ENCODE results near the gene PRSS1. TPM values are rescaled to one million over a fixed set of nuclear protein-coding genes. Genes with fewer than 3 reads are reported as not detected.
"Not testable (repeated sequence)": the region's sequence is repeated elsewhere in the genome, so short reads cannot be mapped to it uniquely, and the experiment has no call there.

Gene PRSS1
- total RNA-seq: 10 to 100 TPM in 1 of 5 donors, 1 to 10 TPM in 1, not detected in 3; 10.0 to 20.4 TPM
- 100 to 1,000 TPM in 2 of 3 donors, 10 to 100 TPM in 1; 61.0 to 233 (median 196) TPM for polyA plus RNA-seq
- long read RNA-seq, donor 1: 0 reads
- long read RNA-seq, donor 2: 0 reads
- long read RNA-seq, donor 3: 0 reads
- long read RNA-seq, donor 4: 0 reads
- long read RNA-seq, donor 5, transcript PRSS1-201 (5 exons, 800 nt): major isoform, 7 of 8 reads
- long read RNA-seq, donor 5, partial matches to known transcripts: 0 of 8 reads
- long read RNA-seq, donor 5, other reads (novel, unspliced or antisense): 0 of 8 reads
- long read RNA-seq, donor 6, partial matches to known transcripts: 0 of 1 reads
- long read RNA-seq, donor 6, other reads (novel, unspliced or antisense): 0 of 1 reads
- long read RNA-seq, donor 7: 0 reads
- long read RNA-seq, donor 8, transcript PRSS1-201 (5 exons, 800 nt): major isoform, 9 of 10 reads
- long read RNA-seq, donor 8, partial matches to known transcripts: 0 of 10 reads
- long read RNA-seq, donor 8, other reads (novel, unspliced or antisense): 0 of 10 reads
- long read RNA-seq, donor 9, partial matches to known transcripts: 0 of 1 reads
- long read RNA-seq, donor 9, other reads (novel, unspliced or antisense): 0 of 1 reads
- long read RNA-seq, donor 10: 0 reads

DNA sequence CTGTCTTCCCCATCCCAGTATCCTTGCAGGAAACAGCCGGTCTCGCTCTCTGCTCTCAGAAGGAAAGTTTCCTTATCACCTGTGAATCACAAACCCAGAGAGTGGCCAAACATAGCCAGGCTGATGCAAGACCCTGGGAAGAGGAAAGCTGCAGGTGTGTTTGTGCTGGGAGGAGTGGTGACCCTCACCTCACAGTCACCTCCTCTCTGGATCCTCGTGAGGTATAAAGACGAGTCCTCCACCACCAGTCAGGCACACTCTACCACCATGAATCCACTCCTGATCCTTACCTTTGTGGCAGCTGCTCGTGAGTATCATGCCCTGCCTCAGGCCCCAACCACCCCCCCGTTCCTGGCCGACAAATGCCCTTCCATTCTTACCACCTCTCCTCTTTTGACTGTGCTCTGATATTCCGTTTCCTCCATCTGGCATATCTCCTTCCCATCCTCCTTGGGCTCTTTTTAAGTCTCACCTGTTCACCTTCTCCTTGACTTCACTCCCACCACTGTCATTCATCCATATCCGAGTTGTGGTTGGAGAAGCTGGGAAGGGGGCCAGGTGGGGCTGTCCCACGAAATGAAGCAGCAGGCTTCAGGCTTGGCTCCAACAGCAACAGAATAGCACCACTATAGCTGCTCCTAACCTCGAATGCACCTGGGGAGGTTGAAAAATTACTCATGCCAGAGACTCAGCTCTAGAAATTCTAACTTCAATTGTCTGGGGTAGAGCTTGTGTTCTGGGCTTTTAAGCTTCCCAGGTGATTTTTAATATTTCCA is at the start of gene PRSS1:
PRSS1 (plus strand) TSS at position 255 of the 776 bp plus-strand sequence; CDS start at position 268, 13 bp downstream.
- no peaks in the 10 kb centered on the region for H3K27me3 ChIP-seq
- TF ChIP-seq, protein P1, sequence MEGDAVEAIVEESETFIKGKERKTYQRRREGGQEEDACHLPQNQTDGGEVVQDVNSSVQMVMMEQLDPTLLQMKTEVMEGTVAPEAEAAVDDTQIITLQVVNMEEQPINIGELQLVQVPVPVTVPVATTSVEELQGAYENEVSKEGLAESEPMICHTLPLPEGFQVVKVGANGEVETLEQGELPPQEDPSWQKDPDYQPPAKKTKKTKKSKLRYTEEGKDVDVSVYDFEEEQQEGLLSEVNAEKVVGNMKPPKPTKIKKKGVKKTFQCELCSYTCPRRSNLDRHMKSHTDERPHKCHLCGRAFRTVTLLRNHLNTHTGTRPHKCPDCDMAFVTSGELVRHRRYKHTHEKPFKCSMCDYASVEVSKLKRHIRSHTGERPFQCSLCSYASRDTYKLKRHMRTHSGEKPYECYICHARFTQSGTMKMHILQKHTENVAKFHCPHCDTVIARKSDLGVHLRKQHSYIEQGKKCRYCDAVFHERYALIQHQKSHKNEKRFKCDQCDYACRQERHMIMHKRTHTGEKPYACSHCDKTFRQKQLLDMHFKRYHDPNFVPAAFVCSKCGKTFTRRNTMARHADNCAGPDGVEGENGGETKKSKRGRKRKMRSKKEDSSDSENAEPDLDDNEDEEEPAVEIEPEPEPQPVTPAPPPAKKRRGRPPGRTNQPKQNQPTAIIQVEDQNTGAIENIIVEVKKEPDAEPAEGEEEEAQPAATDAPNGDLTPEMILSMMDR (IDR thresholded peaks at IDR 0.05): no peak
- TF ChIP-seq POLR2AphosphoS5 (IDR thresholded peaks at IDR 0.05) (no peak), EP300 (IDR thresholded peaks at IDR 0.05) (no peak), POLR2A (IDR thresholded peaks at IDR 0.05) (no peak)
- intact Hi-C loops (cut with DNase I; ENCODE audit: low total_unique reads): no loop called here
- WGBS, 5 donors: 43 to 66% (median 57%) methylated on average over 11 of the region's 11 CpGs
- no peaks in the 10 kb centered on the region for H3K4me1 ChIP-seq
- peak; percentile 25 to 33 for DNase-seq
- H3K36me3 ChIP-seq: no peaks in the 10 kb centered on the region
- H3K27ac ChIP-seq: no peak within 1 kb of the TSS
- H3K4me3 ChIP-seq: no peak within 1 kb of the TSS
- H3K9me3 ChIP-seq: no peaks in the 10 kb centered on the region

DNA sequence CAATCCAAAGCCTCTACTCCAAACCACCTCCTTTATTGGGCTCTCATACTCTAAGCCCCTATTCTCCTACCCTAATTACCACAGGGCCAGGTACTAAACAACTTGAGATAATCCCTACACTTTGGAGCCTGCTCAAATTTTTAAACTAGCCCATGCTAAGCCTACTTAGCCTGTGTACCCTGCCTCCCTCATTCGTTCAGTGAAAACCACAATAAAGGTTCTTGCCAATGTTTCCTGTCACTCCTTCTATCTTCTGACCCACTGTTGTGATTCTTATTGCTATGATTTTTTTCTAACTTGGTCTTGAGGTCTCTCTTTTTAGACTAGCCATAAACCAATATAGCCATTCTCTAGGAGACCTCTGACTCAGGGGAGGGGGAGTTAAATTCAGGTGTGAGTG is 48.3 kb upstream of the PRSS1 start:
- H3K4me3 ChIP-seq; intact Hi-C loops (cut with DNase I; ENCODE audit: low total_unique reads); H3K4me1 ChIP-seq; H3K27me3 ChIP-seq; H3K9me3 ChIP-seq; DNase-seq; H3K36me3 ChIP-seq; H3K27ac ChIP-seq: not testable (repeated sequence)
- WGBS, 5 donors: 42 to 65% (median 47%) methylated on average over 1 of the region's 1 CpG

DNA sequence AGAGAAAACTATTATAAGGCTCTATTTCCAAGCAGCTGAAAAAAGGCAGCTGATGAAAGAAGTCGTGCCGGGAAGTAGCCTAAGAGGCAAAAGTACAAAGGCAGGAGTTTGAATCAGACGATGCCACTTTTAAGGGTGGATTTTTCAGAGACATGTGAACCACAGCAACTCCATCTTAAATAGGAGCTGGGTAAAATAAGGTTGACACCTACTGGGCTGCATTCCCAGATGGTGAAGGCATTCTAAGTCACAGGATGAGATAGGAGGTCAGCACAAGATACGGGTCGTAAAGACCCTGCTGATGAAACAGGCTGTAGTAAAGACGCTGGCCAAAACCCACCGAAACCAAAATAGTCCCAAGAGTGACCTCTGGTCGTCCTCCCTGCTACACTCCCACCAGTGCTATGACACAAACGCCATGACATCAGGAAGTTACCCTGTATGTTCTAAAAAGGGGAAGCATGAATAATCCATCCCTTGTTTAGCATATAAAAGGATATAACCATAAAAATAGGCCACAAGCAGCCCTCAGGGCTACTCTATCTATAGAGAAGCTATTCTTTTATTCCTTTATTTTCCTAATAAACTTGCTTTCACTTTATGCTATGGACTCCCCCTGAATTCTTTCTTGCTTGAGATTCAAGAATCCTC is 45.5 kb upstream of the PRSS1 start:
- H3K27ac ChIP-seq: no peak overlapping the region
- DNase-seq: no peak
- no peaks in the 10 kb centered on the region for H3K36me3 ChIP-seq
- H3K9me3 ChIP-seq: no peaks in the 10 kb centered on the region
- no peak overlapping the region for H3K4me3 ChIP-seq
- 63 to 86% (median 80%) methylated on average over 9 of the region's 9 CpGs for WGBS, 5 donors
- intact Hi-C loops (cut with DNase I; ENCODE audit: low total_unique reads): no loop called here
- TF ChIP-seq POLR2AphosphoS5 (IDR thresholded peaks at IDR 0.05): no peak
- no peak for TF ChIP-seq POLR2A (IDR thresholded peaks at IDR 0.05)
- TF ChIP-seq, protein P1 (IDR thresholded peaks at IDR 0.05): no peak
- TF ChIP-seq EP300 (IDR thresholded peaks at IDR 0.05): no peak
- no peaks in the 10 kb centered on the region for H3K4me1 ChIP-seq
- H3K27me3 ChIP-seq: no peaks in the 10 kb centered on the region

DNA sequence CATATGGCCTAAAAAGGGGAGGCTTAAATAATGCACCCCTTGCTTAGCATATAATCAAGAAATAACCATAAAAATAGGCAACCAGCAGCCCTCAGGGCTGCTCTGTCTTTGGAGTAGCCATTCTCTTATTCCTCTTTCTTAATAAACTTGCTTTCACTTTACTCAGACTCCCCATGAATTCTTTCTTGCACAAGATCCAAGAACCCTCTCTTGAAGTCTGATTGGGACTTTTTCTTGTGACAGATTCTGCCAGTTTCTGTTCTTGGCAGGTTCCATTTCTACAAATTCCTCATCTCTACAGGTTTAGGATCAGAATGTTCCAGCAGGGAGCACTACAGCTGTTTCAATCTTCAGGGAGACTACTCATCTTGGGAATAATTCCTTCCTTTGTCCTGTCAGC is 40.5 kb upstream of the PRSS1 start:
- H3K4me1 ChIP-seq; intact Hi-C loops (cut with DNase I; ENCODE audit: low total_unique reads); H3K36me3 ChIP-seq; H3K4me3 ChIP-seq; H3K27me3 ChIP-seq; DNase-seq; H3K27ac ChIP-seq; H3K9me3 ChIP-seq: not testable (repeated sequence)

DNA sequence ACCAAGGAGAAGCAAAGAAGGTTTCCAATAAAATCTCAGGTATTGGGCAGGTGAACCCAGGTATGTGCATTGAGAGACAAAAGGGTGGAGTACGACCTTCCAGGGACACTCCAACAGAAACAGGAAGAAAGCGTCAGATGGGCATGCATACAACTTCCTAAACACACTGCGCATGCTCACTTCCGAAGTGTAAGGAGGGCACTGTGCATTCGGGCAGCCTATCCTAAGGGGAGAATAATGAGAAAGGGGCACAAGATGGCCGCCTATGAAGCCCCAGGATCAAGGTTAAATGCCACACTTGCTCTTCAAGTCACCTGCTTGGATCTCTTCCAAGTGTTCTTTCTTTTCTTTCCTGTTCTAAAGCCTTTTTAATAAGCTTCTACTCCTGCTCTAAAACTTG is 39.4 kb upstream of the PRSS1 start:
- Histone ChIP-seq H3K27me3 (no peaks in the 10 kb centered on the region), H3K4me3 (no peak overlapping the region), H3K36me3 (no peaks in the 10 kb centered on the region), H3K27ac (no peak overlapping the region), H3K4me1 (no peaks in the 10 kb centered on the region), H3K9me3 (no peaks in the 10 kb centered on the region)
- WGBS, 5 donors: 72 to 83% (median 78%) methylated on average over 6 of the region's 6 CpGs
- TF ChIP-seq, protein P1 (IDR thresholded peaks at IDR 0.05): no peak
- TF ChIP-seq POLR2A (IDR thresholded peaks at IDR 0.05): no peak
- TF ChIP-seq EP300 (IDR thresholded peaks at IDR 0.05): no peak
- no peak for TF ChIP-seq POLR2AphosphoS5 (IDR thresholded peaks at IDR 0.05)
- no peak for DNase-seq
- intact Hi-C loops (cut with DNase I; ENCODE audit: low total_unique reads): no loop called here
